BLaER1 treated with 17β-estradiol and CSF1 and Interleukin-3, amounts not matched to agents 10 nM and 100 nM (cell line): Measurements from ENCODE around the gene PRRT1B.

Experiments used
- H3K27ac ChIP-seq, 11 experiments: shearing (Covaris generic); formaldehyde crosslinking; 2 replicates each; pipeline ENCODE4 v1.8.1; 2022
- H3K27me3 ChIP-seq, 11 experiments: shearing (Covaris generic); formaldehyde crosslinking; 2 replicates each; pipeline ENCODE4 v1.8.1; 2022
- H3K36me3 ChIP-seq, 11 experiments: shearing (Covaris generic); formaldehyde crosslinking; 2 replicates each; pipeline ENCODE4 v1.8.1; 2022
- H3K4me1 ChIP-seq, 10 experiments: shearing (Covaris generic); formaldehyde crosslinking; 2 replicates each; pipeline ENCODE4 v1.8.1; 2022
- H3K4me2 ChIP-seq, 11 experiments: shearing (Covaris generic); formaldehyde crosslinking; 2 replicates each; pipeline ENCODE4 v1.8.1; 2022
- H3K4me3 ChIP-seq, 10 experiments: shearing (Covaris generic); formaldehyde crosslinking; 2 replicates each; pipeline ENCODE4 v1.8.1; 2022
- H3K9ac ChIP-seq, 11 experiments: shearing (Covaris generic); formaldehyde crosslinking; 2 replicates each; pipeline ENCODE4 v1.8.1; 2022
- H3K9me3 ChIP-seq, 11 experiments: shearing (Covaris generic); formaldehyde crosslinking; replicated peaks in 1 of 11; 2 replicates each; pipeline ENCODE4 v1.8.1; 2022
- H4K20me1 ChIP-seq, 11 experiments: shearing (Covaris generic); formaldehyde crosslinking; 2 replicates each; pipeline ENCODE4 v1.8.1; 2022
- Cebpa-rat ChIP-seq, 11 experiments: shearing (Covaris generic); IDR thresholded peaks; 2 replicates each; pipeline ENCODE4 v1.8.1; 2022

PRRT1B gene

GRCh38 chr9:131565369-131565768 lies 20.0 kb downstream of the PRRT1B start:
- no peak overlapping the region for H3K4me3 ChIP-seq
- peaks cover 11 to 30% (median 19%) of the 10 kb centered on the region in 11 experiments; a peak in 19 of 22 replicates for H3K36me3 ChIP-seq
- no peaks in the 10 kb centered on the region for H3K27me3 ChIP-seq
- no peaks in the 10 kb centered on the region for H4K20me1 ChIP-seq
- peaks cover 0 to 34% (median 21%) of the 10 kb centered on the region in 11 experiments; a peak in 20 of 22 replicates for H3K9me3 ChIP-seq
- no peaks in the 10 kb centered on the region for H3K4me1 ChIP-seq
- TF ChIP-seq Cebpa-rat (IDR thresholded peaks at IDR 0.05): no peak
- no peak overlapping the region for H3K27ac ChIP-seq
- H3K9ac ChIP-seq: no peak overlapping the region
- no peak overlapping the region for H3K4me2 ChIP-seq

DNA sequence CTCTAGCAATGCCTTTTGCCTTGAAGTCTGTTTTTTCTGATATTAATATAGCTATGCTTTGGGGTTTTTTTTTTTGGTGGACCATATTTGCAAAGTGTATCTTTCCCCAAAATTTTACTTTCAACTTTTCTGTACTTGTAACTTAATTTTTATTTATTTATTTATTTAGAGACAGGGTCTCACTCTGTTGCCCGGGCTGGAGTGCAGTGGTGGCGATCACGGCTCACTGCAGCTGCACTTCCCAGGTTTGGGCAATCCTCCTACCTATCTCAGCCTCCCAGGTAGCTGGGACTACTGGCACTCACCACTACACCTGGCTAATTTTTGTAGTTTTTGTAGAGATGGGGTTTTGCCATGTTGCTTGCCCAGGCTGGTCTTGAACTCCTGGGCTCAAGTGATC lies 20.8 kb downstream of the PRRT1B start:
- no peak overlapping the region for H3K9ac ChIP-seq
- no peak for TF ChIP-seq Cebpa-rat (IDR thresholded peaks at IDR 0.05)

DNA sequence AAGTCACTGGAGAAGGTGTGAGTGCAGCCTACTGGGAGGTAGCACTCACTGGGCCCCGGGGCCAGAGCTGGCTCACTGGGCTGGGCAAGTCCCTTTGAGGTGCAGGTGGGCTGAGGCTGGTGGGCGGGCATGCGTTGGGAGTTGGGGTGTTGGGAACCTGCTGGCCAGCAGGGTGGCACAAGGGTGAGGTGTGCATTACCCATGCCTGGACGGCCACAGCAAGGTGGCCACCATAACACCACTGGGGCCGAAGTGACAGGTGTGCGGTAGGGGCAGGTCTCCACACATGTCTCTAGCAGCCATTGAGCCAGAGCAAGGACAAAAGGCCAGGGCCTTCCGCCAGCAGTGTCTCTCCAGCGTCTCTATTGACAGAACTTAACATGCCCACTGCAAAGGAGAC lies 22.6 kb downstream of the PRRT1B start:
- H3K4me2 ChIP-seq: no peak overlapping the region
- peaks cover 0 to 21% (median 8%) of the 10 kb centered on the region in 11 experiments; a peak in 17 of 22 replicates for H3K9me3 ChIP-seq
- H3K27me3 ChIP-seq: no peaks in the 10 kb centered on the region
- H3K4me1 ChIP-seq: no peaks in the 10 kb centered on the region
- no peak overlapping the region for H3K27ac ChIP-seq
- no peak for TF ChIP-seq Cebpa-rat (IDR thresholded peaks at IDR 0.05)
- H3K36me3 ChIP-seq: peaks cover 30 to 55% (median 42%) of the 10 kb centered on the region in 11 experiments
- no peak overlapping the region for H3K9ac ChIP-seq
- no peak overlapping the region for H3K4me3 ChIP-seq
- H4K20me1 ChIP-seq: no peaks in the 10 kb centered on the region

More for the DNA sequence above, 20.8 kb downstream of the PRRT1B start:
- Histone ChIP-seq H3K27me3 (no peaks in the 10 kb centered on the region), H3K36me3 (peaks cover 14 to 38% (median 25%) of the 10 kb centered on the region in 11 experiments; a peak in 21 of 22 replicates), H3K27ac (no peak overlapping the region), H3K4me3 (no peak overlapping the region), H3K9me3 (peaks cover 0 to 28% (median 16%) of the 10 kb centered on the region in 11 experiments; a peak in 19 of 22 replicates), H3K4me2 (no peak overlapping the region), H4K20me1 (no peaks in the 10 kb centered on the region), H3K4me1 (no peaks in the 10 kb centered on the region)

DNA sequence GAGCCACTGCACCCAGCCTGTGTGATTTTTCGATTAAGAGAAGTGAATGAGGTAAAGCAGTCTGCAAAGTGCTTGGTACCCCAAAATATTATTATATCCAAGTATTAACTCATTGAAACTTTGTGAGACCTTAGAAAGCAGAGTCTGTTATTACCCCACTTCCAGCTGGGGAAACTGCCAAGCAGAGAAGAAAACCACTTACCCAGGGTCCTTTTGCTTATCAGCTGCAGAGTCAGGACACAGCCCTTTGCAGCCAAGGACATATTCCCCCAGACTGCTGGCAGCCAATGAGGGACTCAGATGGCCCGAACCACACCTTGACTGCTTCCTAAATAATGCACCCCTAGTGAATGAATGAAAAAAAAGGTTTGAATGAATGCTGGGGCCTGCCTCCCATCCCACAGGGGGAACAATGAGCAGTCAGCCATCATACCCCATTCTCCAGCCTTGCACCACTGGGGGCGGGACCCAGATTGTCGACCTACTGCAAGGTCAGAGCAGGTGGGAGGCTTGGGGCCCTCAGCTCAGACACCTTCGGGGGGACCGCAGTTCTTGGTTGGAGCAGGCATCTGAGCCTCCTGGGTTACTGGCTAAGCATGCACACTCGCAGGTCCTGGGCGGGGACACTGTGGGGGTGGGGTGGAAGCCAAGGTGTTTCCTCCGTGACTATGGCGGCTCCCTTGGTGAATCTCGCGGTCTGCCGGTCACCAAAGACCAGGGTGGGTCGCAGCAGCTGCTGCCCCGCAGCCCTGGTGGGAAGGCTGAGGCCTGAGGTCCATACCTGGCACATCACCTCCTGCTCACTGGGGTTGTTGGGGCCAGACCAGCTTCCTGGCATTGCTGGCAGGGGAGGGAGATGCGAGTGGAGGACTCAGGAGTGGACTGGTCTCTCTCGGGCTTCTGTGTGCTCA lies 29.7 kb downstream of the PRRT1B start:
- peaks cover 27 to 54% (median 44%) of the 10 kb centered on the region in 10 experiments for H3K4me1 ChIP-seq
- no peak overlapping the region for H3K9ac ChIP-seq
- no peak for TF ChIP-seq Cebpa-rat (IDR thresholded peaks at IDR 0.05)
- no peak overlapping the region for H3K4me3 ChIP-seq
- no peaks in the 10 kb centered on the region for H3K27me3 ChIP-seq
- peaks cover 30 to 51% (median 46%) of the 10 kb centered on the region in 11 experiments for H4K20me1 ChIP-seq
- H3K4me2 ChIP-seq: peak overlapping the region in 4 of 11 experiments; percentile 4 to 82 (median 42); a peak in 4 of 22 replicates
- H3K27ac ChIP-seq: no peak overlapping the region
- H3K9me3 ChIP-seq: no peaks in the 10 kb centered on the region
- H3K36me3 ChIP-seq: peaks cover 49 to 98% (median 79%) of the 10 kb centered on the region in 11 experiments

GRCh38 chr9:131575946-131576853 lies 30.9 kb downstream of the PRRT1B start:
- H3K9ac ChIP-seq: no peak overlapping the region

DNA sequence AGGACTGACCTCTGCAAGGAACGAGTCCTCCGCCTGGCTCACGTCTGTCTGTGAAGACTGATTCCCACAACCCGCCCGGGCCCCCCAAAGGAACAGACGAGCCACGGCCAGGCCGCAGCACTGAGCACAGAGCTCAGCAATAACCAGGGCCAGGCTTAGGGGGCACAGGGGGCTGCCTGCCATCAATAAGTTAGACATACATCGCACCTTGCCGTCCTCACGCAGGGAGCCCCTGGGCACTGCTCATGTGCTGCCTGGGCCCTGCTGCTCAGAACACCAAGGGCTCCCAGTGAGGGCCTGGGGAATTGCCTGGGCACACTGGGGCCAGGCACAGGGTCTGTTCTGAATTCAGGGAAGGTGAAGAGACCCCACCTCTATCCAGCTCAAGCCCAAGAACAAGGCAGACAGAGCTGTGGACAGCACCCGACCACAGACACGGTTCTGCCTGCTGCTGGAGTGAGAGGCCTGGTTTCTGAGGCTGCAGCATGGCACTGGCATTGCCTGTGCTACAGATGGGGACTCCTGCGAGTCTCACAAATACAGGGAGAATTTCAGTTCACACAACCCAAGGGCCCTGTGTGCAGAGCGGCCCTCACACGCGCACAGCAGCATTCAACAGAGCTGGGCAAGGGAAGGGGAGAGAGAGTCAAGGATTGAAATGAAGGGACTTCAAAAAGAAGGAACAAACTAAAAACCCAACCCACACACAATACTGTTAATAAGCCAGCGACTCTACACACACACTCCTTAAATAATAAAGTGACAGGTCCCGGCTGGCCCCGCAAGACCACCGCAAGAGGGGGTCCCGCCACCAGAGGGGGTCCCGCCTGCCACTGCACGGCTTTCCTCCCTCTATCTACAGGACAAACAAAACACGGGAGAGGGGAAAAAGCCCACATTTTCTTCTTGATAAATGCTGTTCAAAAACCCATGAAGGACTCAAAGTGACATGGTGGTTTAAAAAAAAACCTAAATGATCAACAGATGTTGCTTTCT lies 32.0 kb downstream of the PRRT1B start:
- Histone ChIP-seq H3K9ac (peak overlapping the region in 9 of 11 experiments; percentile 5 to 66 (median 51); a peak in 10 of 22 replicates), H3K27me3 (no peaks in the 10 kb centered on the region), H3K4me2 (peak overlapping the region; percentile 67 to 95 (median 85)), H3K27ac (peak overlapping the region in 4 of 11 experiments; percentile 58 to 80 (median 69); a peak in 4 of 22 replicates), H3K9me3 (no peaks in the 10 kb centered on the region), H3K4me3 (no peak overlapping the region), H4K20me1 (peaks cover 35 to 73% (median 55%) of the 10 kb centered on the region in 11 experiments), H3K4me1 (peaks cover 37 to 73% (median 61%) of the 10 kb centered on the region in 10 experiments), H3K36me3 (peaks cover 55 to 98% (median 84%) of the 10 kb centered on the region in 11 experiments)
- no peak for TF ChIP-seq Cebpa-rat (IDR thresholded peaks at IDR 0.05)

More at GRCh38 chr9:131575946-131576853, 30.9 kb downstream of the PRRT1B start:
- Histone ChIP-seq H3K4me3 (no peak overlapping the region), H3K36me3 (peaks cover 55 to 98% (median 84%) of the 10 kb centered on the region in 11 experiments), H3K27ac (no peak overlapping the region), H3K27me3 (no peaks in the 10 kb centered on the region), H4K20me1 (peaks cover 35 to 63% (median 54%) of the 10 kb centered on the region in 11 experiments), H3K4me1 (peaks cover 37 to 64% (median 56%) of the 10 kb centered on the region in 10 experiments), H3K9me3 (no peaks in the 10 kb centered on the region), H3K4me2 (peak overlapping the region in 6 of 11 experiments; percentile 2 to 95 (median 60); a peak in 6 of 22 replicates)
- TF ChIP-seq Cebpa-rat (IDR thresholded peaks at IDR 0.05): no peak

GRCh38 chr9:131578021-131578420 lies 32.7 kb downstream of the PRRT1B start:
- Histone ChIP-seq H3K27me3 (no peaks in the 10 kb centered on the region), H3K4me1 (peaks cover 37 to 80% (median 67%) of the 10 kb centered on the region in 10 experiments), H3K4me3 (peak overlapping the region in 2 of 10 experiments; percentile 13 to 17; a peak in 4 of 20 replicates), H3K4me2 (peak overlapping the region; percentile 67 to 95 (median 85)), H3K27ac (peak overlapping the region in 8 of 11 experiments; percentile 58 to 80 (median 66); a peak in 13 of 22 replicates), H3K9ac (peak overlapping the region in 10 of 11 experiments; percentile 10 to 71 (median 56); a peak in 13 of 22 replicates), H3K36me3 (peaks cover 60 to 98% (median 84%) of the 10 kb centered on the region in 11 experiments), H3K9me3 (no peaks in the 10 kb centered on the region), H4K20me1 (peaks cover 35 to 80% (median 59%) of the 10 kb centered on the region in 11 experiments)
- no peak for TF ChIP-seq Cebpa-rat (IDR thresholded peaks at IDR 0.05)
